ENCODE results near the gene SH2B2. TPM values are rescaled to one million over a fixed set of nuclear protein-coding genes. Genes with fewer than 3 reads are reported as not detected.
"Not testable (repeated sequence)": the region's sequence is repeated elsewhere in the genome, so short reads cannot be mapped to it uniquely, and the experiment has no call there.

The SH2B2 gene
- total RNA-seq, 1 donor from 2014 or later, result 7.2 TPM

- not testable (repeated sequence) for DNase-seq (ENCODE audit: low spot score)
Observed at GRCh38 chr7:102337002-102337401, 50.3 kb downstream of the SH2B2 start.

GRCh38 chr7:102337420-102337819 lies 50.8 kb downstream of the SH2B2 start:
- not testable (repeated sequence) for DNase-seq (ENCODE audit: low spot score)

- not testable (repeated sequence) for DNase-seq (ENCODE audit: low spot score)
Observed at GRCh38 chr7:102340599-102341368, 54.1 kb downstream of the SH2B2 start.

- not testable (repeated sequence) for DNase-seq (ENCODE audit: low spot score)
Observed at GRCh38 chr7:102346983-102347382, 60.3 kb downstream of the SH2B2 start.

GRCh38 chr7:102356344-102356743 lies 69.7 kb downstream of the SH2B2 start, which contains the start of gene SPDYE6:
TSS of gene SPDYE6 (minus strand) at chr7:102356444. CDS start at chr7:102356023, 421 bp downstream.
- not testable (repeated sequence) for DNase-seq (ENCODE audit: low spot score)

GRCh38 chr7:102363549-102364393 lies 77.1 kb downstream of the SH2B2 start:
- peak; percentile 97 for DNase-seq (ENCODE audit: low spot score)

GRCh38 chr7:102364394-102364886 lies 77.8 kb downstream of the SH2B2 start:
- DNase-seq (ENCODE audit: low spot score), result not testable (repeated sequence)

GRCh38 chr7:102365390-102365789 lies 78.7 kb downstream of the SH2B2 start:
- not testable (repeated sequence) for DNase-seq (ENCODE audit: low spot score)

- not testable (repeated sequence) for DNase-seq (ENCODE audit: low spot score)
Observed at GRCh38 chr7:102370038-102370437, 83.4 kb downstream of the SH2B2 start.

Other genes with a start within 250 kb of the SH2B2 start
- gene SPDYE6, start 69.6 kb downstream of the SH2B2 start, total RNA-seq, result not detected
- gene PRKRIP1, start 109.5 kb downstream of the SH2B2 start, total RNA-seq, result 22.6 TPM
- 27.1 TPM for gene ORAI2, start 146.7 kb downstream of the SH2B2 start, total RNA-seq
- 13.2 TPM for gene ALKBH4, start 178.0 kb downstream of the SH2B2 start, total RNA-seq
- gene LRWD1, start 178.1 kb downstream of the SH2B2 start, total RNA-seq, result 18.2 TPM
- 43.6 TPM for gene POLR2J, start 192.1 kb downstream of the SH2B2 start, total RNA-seq
- 24.7 TPM for gene RASA4B, start 230.9 kb downstream of the SH2B2 start, total RNA-seq

Measured in mucosa of gallbladder (tissue), 1 donor.